ENCODE results near the gene PWWP2B.

DNA sequence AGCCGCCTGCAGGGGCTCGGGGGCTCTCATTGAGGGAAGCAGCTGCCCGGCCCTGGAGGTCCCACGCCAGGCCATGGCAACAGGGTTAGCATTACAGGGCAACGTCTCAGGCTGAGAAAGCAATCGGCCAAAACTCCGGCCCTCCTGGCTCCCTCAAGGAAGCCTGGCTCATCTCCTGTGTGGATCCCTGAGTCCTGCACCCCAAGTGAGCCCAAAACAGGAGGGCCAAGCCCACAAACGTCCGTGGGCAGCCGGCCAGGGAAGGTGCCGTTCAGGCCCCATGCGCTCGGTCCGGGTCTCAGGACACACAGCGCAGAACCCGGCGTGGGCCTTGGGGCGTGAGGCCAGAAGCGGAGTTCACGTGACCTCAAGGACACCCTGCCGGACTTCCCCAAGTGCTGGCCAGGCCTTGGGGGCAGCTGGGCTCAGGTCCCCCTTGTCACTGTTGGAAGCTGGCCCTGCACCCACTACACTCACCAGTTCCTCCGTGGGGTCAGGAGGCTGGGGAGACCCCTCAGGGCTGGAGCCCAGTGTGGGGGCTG lies 8.0 kb upstream of the PWWP2B start:
- no peak for TF ChIP-seq BHLHE40 (IDR thresholded peaks at IDR 0.05; ENCODE audit: low read depth, low read length)
- no peak for TF ChIP-seq USF2 (IDR thresholded peaks at IDR 0.05; ENCODE audit: low read depth, low read length)
- TF ChIP-seq CTCF (conservative IDR thresholded peaks at IDR 0.05; ENCODE audit: low read depth, low read length) = no peak
- TF ChIP-seq RAD21 (IDR thresholded peaks at IDR 0.05; ENCODE audit: low read length) = no peak
- no peak for TF ChIP-seq RCOR1 (IDR thresholded peaks at IDR 0.05; ENCODE audit: insufficient replicate concordance, low read length)
- no peak for TF ChIP-seq CEBPB (IDR thresholded peaks at IDR 0.05; ENCODE audit: low read depth, low read length)

Data from IMR-90 (cell line).